WTC11 (cell line): Measurements from ENCODE around the gene EPN2.

ENCODE experiments used
- AFF4 ChIP-seq: sonication (generic); formaldehyde crosslinking; IDR thresholded peaks from 2 replicates; pipeline ENCODE4 v1.8.1; 2023; ENCODE audit warnings: mild to moderate bottlenecking, missing genetic modification reagents, borderline replicate concordance
- ATF2 ChIP-seq: sonication (generic); formaldehyde crosslinking; IDR thresholded peaks from 2 replicates; pipeline ENCODE4 v1.8.1; 2022; ENCODE audit warnings: low read depth, missing genetic modification reagents, borderline replicate concordance
- CTCF ChIP-seq: fragments of 200-600 bp; IDR thresholded peaks from 2 replicates; pipeline ENCODE4 v1.8.0; 2022; ENCODE audit warnings: antibody characterized with exemption
- ESRRA ChIP-seq: sonication (generic); formaldehyde crosslinking; IDR thresholded peaks from 2 replicates; pipeline ENCODE4 v1.8.1; 2022; ENCODE audit warnings: mild to moderate bottlenecking, missing genetic modification reagents, borderline replicate concordance
- FOXP1 ChIP-seq: sonication (generic); formaldehyde crosslinking; IDR thresholded peaks from 2 replicates; pipeline ENCODE4 v1.8.0; 2022; ENCODE audit warnings: missing genetic modification reagents, mild to moderate bottlenecking, moderate library complexity, borderline replicate concordance
- FOXP4 ChIP-seq: sonication (generic); formaldehyde crosslinking; IDR thresholded peaks from 2 replicates; pipeline ENCODE4 v1.8.0; 2022; ENCODE audit warnings: mild to moderate bottlenecking, missing genetic modification reagents
- JUN ChIP-seq: sonication (generic); formaldehyde crosslinking; IDR thresholded peaks from 2 replicates; pipeline ENCODE4 v1.8.0; 2023; ENCODE audit warnings: mild to moderate bottlenecking, missing genetic modification reagents
- MAX ChIP-seq: sonication (generic); formaldehyde crosslinking; IDR thresholded peaks from 2 replicates; pipeline ENCODE4 v1.8.0; 2022; ENCODE audit warnings: mild to moderate bottlenecking, missing genetic modification reagents
- NFATC4 ChIP-seq: fragments of 250-450 bp; sonication (Bioruptor Pico); IDR thresholded peaks from 2 replicates; pipeline ENCODE4 v1.9.0; 2021; ENCODE audit warnings: mild to moderate bottlenecking
- NFYB ChIP-seq: sonication (generic); formaldehyde crosslinking; conservative IDR thresholded peaks from 2 replicates; pipeline ENCODE4 v1.8.0; 2022; ENCODE audit warnings: low read depth, missing genetic modification reagents
- NR1H2 ChIP-seq: sonication (generic); formaldehyde crosslinking; IDR thresholded peaks from 2 replicates; pipeline ENCODE4 v1.9.0; 2021; ENCODE audit warnings: mild to moderate bottlenecking, moderate library complexity, missing genetic modification reagents
- PREB ChIP-seq: sonication (generic); formaldehyde crosslinking; IDR thresholded peaks from 2 replicates; pipeline ENCODE4 v1.8.1; 2022; ENCODE audit warnings: mild to moderate bottlenecking, missing genetic modification reagents, moderate library complexity, borderline replicate concordance
- SP1 ChIP-seq: sonication (generic); formaldehyde crosslinking; conservative IDR thresholded peaks from 2 replicates; pipeline ENCODE4 v1.8.1; 2022; ENCODE audit warnings: missing genetic modification reagents
- ZBTB43 ChIP-seq: sonication (generic); formaldehyde crosslinking; IDR thresholded peaks from 2 replicates; pipeline ENCODE4 v1.8.1; 2023; ENCODE audit warnings: mild to moderate bottlenecking, missing genetic modification reagents

GRCh38 chr17:19316761-19317358, 79.7 kb downstream of the EPN2 start:
- TF ChIP-seq NFYB (CRISPR knock-in tag) (no peak), CTCF (no peak), NFATC4 (CRISPR knock-in tag) (no peak), PREB (no peak), AFF4 (no peak), FOXP1 (CRISPR knock-in tag) (no peak), ZBTB43 (CRISPR knock-in tag) (no peak), JUN (CRISPR knock-in tag) (no peak), SP1 (CRISPR knock-in tag) (no peak), ESRRA (CRISPR knock-in tag) (no peak), MAX (CRISPR knock-in tag) (no peak; the same call in 1 of the 2 replicates), ATF2 (no peak), NR1H2 (no peak), FOXP4 (CRISPR knock-in tag) (no peak)
